Calu3 (cell line): ENCODE results near the gene NCAPH2. TPM values are rescaled to one million over a fixed set of nuclear protein-coding genes. Genes with fewer than 3 reads are reported as not detected.

Source experiments
- Bru-seq: library from RNA; stranded (reverse); fragments of 400-500 nt; gene quantifications from one replicate; lab custom pipeline; 2021; lab: Mats Ljungman, UMichigan
- BruChase-seq, 2 experiments: library from RNA; stranded (reverse); fragments of 400-500 nt; gene quantifications; one replicate each; lab custom pipeline; 2021; lab: Mats Ljungman, UMichigan
- BruUV-seq: library from RNA; stranded (reverse); fragments of 400-500 nt; replicated peaks from 2 replicates; lab custom pipeline; 2021; lab: Mats Ljungman, UMichigan
- CTCF ChIA-PET: fragments of 300-600 bp; sonication (Branson Sonifier 250); formaldehyde crosslinking; loops from one replicate; lab custom pipeline; 2022; ENCODE audit warnings: antibody characterized with exemption; lab: Charles Lee
- DNase-seq: peaks from one replicate; pipeline ENCODE4 v3.0.0; 2022
- H3K27ac Mint-ChIP-seq: one replicate; pipeline ENCODE4 v1.8.0; 2022; ENCODE audit warnings: mixed read lengths; ENCODE audit not compliant: unreplicated experiment
- H3K27me3 Mint-ChIP-seq: one replicate; pipeline ENCODE4 v1.8.0; 2022; ENCODE audit warnings: mixed read lengths; ENCODE audit not compliant: unreplicated experiment
- H3K36me3 Mint-ChIP-seq: one replicate; pipeline ENCODE4 v1.8.0; 2022; ENCODE audit warnings: mild to moderate bottlenecking, moderate library complexity, mixed read lengths; ENCODE audit not compliant: insufficient read depth, unreplicated experiment
- H3K4me1 Mint-ChIP-seq: one replicate; pipeline ENCODE4 v1.8.0; 2022; ENCODE audit warnings: mild to moderate bottlenecking, low read depth, mixed read lengths; ENCODE audit not compliant: unreplicated experiment
- H3K4me3 Mint-ChIP-seq: one replicate; pipeline ENCODE4 v1.8.0; 2022; ENCODE audit warnings: mild to moderate bottlenecking, low read depth, moderate library complexity, mixed read lengths; ENCODE audit not compliant: unreplicated experiment
- H3K9me3 Mint-ChIP-seq: one replicate; pipeline ENCODE4 v1.8.0; 2022; ENCODE audit warnings: low read depth, mixed read lengths; ENCODE audit not compliant: unreplicated experiment
- CTCF ChIP-seq: fragments of 200-600 bp; IDR thresholded peaks from one replicate; pipeline ENCODE4 v1.8.0; 2022; ENCODE audit warnings: antibody characterized with exemption; ENCODE audit not compliant: unreplicated experiment
- intact Hi-C: fragments of 100-400 bp; cut with micrococcal nuclease; formaldehyde crosslinking; loops from one replicate; pipeline ENCODE4 v1.10.0; 2022; ENCODE audit not compliant: unreplicated experiment
- long read RNA-seq: library from polyadenylated mRNA; stranded (forward); transcript quantifications from one replicate; pipeline ENCODE4 v2.0.0, GENCODE V29; 2022
- total RNA-seq: library from RNA; stranded (reverse); gene quantifications from 2 replicates; pipeline ENCODE4 v1.2.3, GENCODE V29; 2022

The NCAPH2 gene
- total RNA-seq (73.2 and 92.0 TPM in 2 replicates), Bru-seq, nascent RNA (percentile 66 among the genes with signal in this experiment), BruChase-seq, experiment 1, labeled RNA remaining after a 6-hour chase (percentile 76 among the genes with signal in this experiment), BruChase-seq, experiment 2, labeled RNA remaining after a 2-hour chase (percentile 79 among the genes with signal in this experiment)
- long read RNA-seq, transcript NCAPH2-201 (20 exons, 1,996 nt) = minor isoform, 5 of 144 reads
- long read RNA-seq, transcript NCAPH2-205 (20 exons, 2,037 nt) = major isoform, 59 of 144 reads
- long read RNA-seq, partial matches to known transcripts = 59 of 144 reads
- long read RNA-seq, other reads (novel, unspliced or antisense) = 17 of 144 reads

- intact Hi-C loops = no loop called here
- Mint-ChIP-seq H3K27ac (peak within 1 kb of the TSS; percentile 91), H3K27me3 (no peaks in the 10 kb centered on the region), H3K4me1 (peaks cover 17% of the 10 kb centered on the region), H3K36me3 (peaks cover 52% of the 10 kb centered on the region), H3K9me3 (no peaks in the 10 kb centered on the region), H3K4me3 (peak within 1 kb of the TSS; percentile 91)
- CTCF ChIA-PET = interaction anchor here (0.6 to 2.1 kb wide), 9 partner anchors 10 to 252 kb away, joined by 3 to 13 read pairs (median 4); partner anchors contain the start of genes SCO2 and SYCE3
- TF ChIP-seq CTCF = no peak
- DNase-seq = peak; percentile 96
- BruUV-seq = no TSS peak
Measured at GRCh38 chr22:50507991-50508884, at the start of gene NCAPH2. Gene NCAPH2 (plus strand): TSS chr22:50508224. CDS start chr22:50508338, 114 bp downstream.

DNA sequence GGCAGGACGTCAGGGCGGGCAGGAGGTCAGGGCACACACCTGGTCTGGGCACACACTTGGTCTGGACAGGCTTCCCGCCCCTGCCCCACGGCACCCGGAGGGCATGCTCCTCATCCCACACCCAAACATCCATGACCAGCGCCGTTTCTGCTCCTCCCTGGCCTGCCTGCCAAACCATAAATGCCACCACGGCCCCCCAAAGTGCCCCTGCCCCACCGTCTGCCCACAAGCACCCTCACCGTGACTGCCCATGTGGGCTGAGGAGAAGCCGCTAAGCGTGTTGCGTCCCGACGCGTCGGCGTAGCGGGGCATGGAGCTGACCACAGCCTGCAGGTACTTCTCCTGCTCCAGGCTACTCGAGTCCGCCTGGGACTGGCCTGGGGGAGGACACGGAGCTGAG, 49.0 kb upstream of the NCAPH2 start:
- peaks cover 8% of the 10 kb centered on the region for H3K4me1 Mint-ChIP-seq
- H3K4me3 Mint-ChIP-seq = no peak overlapping the region
- peaks cover 69% of the 10 kb centered on the region for H3K36me3 Mint-ChIP-seq
- no TSS peak for BruUV-seq
- intact Hi-C loops = no loop called here
- TF ChIP-seq CTCF = no peak
- CTCF ChIA-PET = interaction anchor here (0.9 to 1.4 kb wide), 2 partner anchors 39 to 43 kb away, joined by 3 to 4 read pairs; no protein-coding TSS in a partner anchor
- no peak for DNase-seq
- no peaks in the 10 kb centered on the region for H3K9me3 Mint-ChIP-seq
- no peak overlapping the region for H3K27ac Mint-ChIP-seq
- no peaks in the 10 kb centered on the region for H3K27me3 Mint-ChIP-seq

DNA sequence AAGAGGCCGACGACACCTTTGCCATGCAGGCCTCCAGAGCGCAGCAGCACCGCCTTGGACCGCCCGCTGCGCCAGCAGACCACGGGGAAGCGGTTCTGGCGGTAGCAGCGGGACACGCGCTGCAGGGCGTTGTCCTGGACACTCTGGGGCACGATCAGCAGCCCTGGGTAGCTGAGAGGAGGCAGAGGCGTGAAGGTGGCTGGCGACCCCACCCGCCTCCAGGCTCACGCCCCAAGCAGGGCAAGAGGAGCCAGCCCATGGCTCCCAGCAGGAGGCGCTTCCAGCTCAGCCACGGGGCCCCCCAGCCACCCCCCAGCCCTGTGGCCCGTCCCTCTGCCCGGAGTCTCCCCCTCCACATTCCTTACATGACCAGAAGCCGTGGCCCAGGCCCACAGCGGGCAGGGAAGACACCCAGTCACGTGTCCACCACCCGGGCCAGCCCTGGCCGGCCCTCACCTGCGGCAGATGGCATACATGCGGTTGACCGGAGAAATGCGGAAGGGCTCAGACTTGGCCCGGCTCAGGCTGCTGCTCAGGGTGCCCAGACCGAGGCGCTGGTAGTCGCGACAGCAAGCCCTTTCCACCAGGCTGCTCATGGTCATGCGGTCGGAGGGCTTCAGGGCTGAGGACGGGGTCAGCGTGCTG, 48.4 kb upstream of the NCAPH2 start:
- DNase-seq = no peak
- BruUV-seq = no TSS peak
- Mint-ChIP-seq H3K9me3 (no peaks in the 10 kb centered on the region), H3K4me1 (peaks cover 8% of the 10 kb centered on the region), H3K4me3 (no peak overlapping the region), H3K36me3 (peaks cover 69% of the 10 kb centered on the region), H3K27me3 (no peaks in the 10 kb centered on the region), H3K27ac (no peak overlapping the region)
- CTCF ChIA-PET = interaction anchor here (0.6 to 1.4 kb wide), 3 partner anchors 14 to 42 kb away, joined by 3 to 4 read pairs (median 4); no protein-coding TSS in a partner anchor
- intact Hi-C loops = no loop called here
- TF ChIP-seq CTCF = peak; percentile 25

GRCh38 chr22:50460938-50461337, 47.1 kb upstream of the NCAPH2 start:
- H3K4me3 Mint-ChIP-seq = no peak overlapping the region
- intact Hi-C loops = no loop called here

More at GRCh38 chr22:50460938-50461337, 47.1 kb upstream of the NCAPH2 start:
- Mint-ChIP-seq H3K36me3 (peaks cover 67% of the 10 kb centered on the region), H3K27ac (no peak overlapping the region), H3K9me3 (no peaks in the 10 kb centered on the region), H3K4me1 (peaks cover 8% of the 10 kb centered on the region), H3K27me3 (no peaks in the 10 kb centered on the region)
- TF ChIP-seq CTCF = no peak
- no peak for DNase-seq
- CTCF ChIA-PET = interaction anchor here (0.5 kb wide), 1 partner anchor 160 kb away, joined by 4 read pairs; no protein-coding TSS in a partner anchor
- no TSS peak for BruUV-seq
